ENCODE data around the gene PNPO. TPM values are rescaled to one million over a fixed set of nuclear protein-coding genes. Genes with fewer than 3 reads are reported as not detected.

Gene PNPO
- total and polyA plus RNA-seq, 2 of the 8 experiments (the other 6 are each of a cell fraction or from before 2014, with no cell fraction given) = 7.0 to 8.1 TPM

- TF ChIP-seq CHD7 (IDR thresholded peaks at IDR 0.05; ENCODE audit: insufficient replicate concordance, low read length) (no peak), RAD21 (IDR thresholded peaks at IDR 0.05 in 1 of 2, conservative IDR thresholded peaks at IDR 0.05 in 1 of 2; ENCODE audit: low read depth in 2 of 2, low read length in 2 of 2) (no peak), POLR2A (IDR thresholded peaks at IDR 0.05; ENCODE audit: control extremely low read depth in 1 of 2, low read depth in 2 of 2, low read length in 2 of 2) (no peak), EZH2 (IDR thresholded peaks at IDR 0.05; ENCODE audit: low read depth, low read length, severe bottlenecking) (no peak), JUND (IDR thresholded peaks at IDR 0.05; ENCODE audit: low read length) (no peak), RBBP5 (IDR thresholded peaks at IDR 0.05; ENCODE audit: borderline replicate concordance, low read depth, low read length) (no peak), EP300 (IDR thresholded peaks at IDR 0.05; ENCODE audit: borderline replicate concordance in 1 of 2, low read depth in 2 of 2, low read length in 2 of 2) (no peak)
Observed at GRCh38 chr17:47946516-47946915, 5.1 kb downstream of the PNPO start (continued).

Measured in H1 (cell line).